GM19452 (cell line): ENCODE results near the gene SYT15.
"Not testable (repeated sequence)": the region's sequence is repeated elsewhere in the genome, so short reads cannot be mapped to it uniquely, and the experiment has no call there.

Experiments used
- ATAC-seq: cut with Tn5 transposase; IDR thresholded peaks from one replicate; pipeline ENCODE4 v1.9.1; 2021; ENCODE audit not compliant: unreplicated experiment

The SYT15 gene

GRCh38 chr10:46588221-46588620 lies 9.3 kb downstream of the SYT15 start:
- not testable (repeated sequence) for ATAC-seq

DNA sequence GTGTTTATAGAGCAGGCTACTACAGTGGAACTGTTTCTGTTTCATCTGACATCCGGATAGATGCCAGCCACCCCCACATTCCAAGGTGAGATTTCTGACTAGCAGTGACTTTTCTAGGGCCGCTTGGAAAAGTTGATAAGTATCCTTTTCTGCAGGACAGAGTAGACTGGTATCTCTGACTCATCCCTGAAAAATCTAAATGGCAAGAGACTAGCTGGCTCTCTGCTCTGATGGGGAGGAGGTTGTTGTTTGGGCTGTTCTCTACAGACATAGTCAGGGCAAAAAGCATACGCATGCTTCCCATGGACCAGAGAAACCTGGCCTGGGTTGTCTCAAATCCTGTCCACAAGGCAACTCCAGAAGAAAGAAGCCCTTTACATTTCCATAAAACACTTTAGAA lies 10.7 kb downstream of the SYT15 start:
- not testable (repeated sequence) for ATAC-seq

GRCh38 chr10:46591053-46591452 lies 12.1 kb downstream of the SYT15 start:
- not testable (repeated sequence) for ATAC-seq

DNA sequence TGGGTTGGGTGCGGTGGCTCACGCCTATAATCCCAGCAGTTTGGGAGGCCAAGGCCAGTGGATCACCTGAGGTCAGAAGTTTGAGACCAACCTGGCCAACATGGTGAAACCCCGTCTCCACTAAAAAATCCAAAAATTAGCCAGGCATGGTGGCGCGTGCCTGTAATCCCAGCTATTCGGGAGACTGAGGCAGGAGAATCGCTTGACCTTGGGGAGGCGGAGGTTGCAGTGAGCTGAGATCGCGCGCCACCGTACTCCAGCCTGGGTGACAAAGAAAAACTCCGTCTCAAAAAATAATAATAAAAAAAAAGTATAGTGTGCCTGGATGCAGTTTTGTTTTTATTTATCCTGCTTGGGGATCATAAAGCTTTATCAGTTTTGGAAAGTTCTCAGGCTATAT lies 14.4 kb downstream of the SYT15 start:
- ATAC-seq: not testable (repeated sequence)

DNA sequence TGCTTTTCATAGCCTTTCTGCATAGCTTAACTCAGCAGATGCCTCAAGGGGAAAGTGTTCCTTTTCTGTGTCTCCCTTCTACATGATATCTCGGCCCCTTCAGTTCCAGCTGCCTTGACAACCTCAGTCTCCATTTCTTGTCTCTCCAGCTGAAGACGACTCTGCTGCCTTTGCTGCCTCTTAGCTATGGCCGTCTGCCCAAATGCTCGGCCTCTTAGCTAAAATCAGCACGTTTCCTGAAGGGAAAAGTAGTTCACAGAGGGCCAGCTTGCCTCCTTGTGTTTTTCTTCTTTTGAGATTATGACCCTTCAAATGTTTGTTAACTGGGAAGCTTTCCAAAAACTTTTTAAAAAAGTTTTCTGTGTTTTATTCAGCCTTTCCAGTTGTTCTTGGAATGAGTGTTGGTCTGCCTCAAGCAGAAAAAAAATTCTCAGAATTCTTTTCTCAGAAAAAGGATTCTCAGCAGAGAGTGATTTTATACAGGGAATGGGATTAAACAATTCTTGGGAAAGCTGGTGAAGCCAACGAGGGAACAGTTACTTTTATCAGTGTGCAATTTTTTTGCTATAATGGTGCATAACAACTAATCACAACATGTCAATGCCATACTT lies 15.6 kb downstream of the SYT15 start:
- not testable (repeated sequence) for ATAC-seq

GRCh38 chr10:46596570-46596969 lies 17.6 kb downstream of the SYT15 start:
- ATAC-seq: not testable (repeated sequence)

DNA sequence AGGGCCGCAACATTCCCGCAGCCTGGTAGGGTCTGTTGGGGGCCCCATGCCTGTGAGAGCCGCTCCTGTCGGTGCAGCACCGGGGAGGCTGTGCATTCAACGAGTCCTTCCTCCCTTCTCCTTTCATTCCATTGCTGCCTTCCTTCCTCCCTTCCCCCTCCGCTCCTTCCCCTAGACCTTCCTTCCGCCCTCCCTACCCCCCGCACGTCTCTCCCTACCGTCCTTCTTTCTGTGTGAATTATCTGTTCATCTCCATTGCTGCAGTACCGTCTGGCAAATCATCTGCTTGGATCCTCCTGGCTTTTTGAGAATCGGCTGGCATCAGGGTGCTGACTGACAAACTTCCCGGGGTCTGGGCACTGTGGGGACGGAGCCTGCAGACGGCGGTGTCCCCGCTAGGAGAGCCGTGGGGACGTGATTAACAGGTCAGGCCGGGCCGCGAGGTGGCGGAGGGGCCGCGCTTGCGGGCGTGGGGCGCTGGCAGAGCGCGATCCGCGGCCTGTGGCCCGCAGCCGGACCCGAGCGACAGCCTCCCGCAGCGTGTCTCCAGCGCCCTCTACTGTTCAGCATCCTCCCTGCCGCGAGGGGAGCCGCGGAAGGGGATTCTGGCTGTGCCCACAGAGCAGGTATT lies 18.8 kb downstream of the SYT15 start:
- ATAC-seq: peak; percentile 86

DNA sequence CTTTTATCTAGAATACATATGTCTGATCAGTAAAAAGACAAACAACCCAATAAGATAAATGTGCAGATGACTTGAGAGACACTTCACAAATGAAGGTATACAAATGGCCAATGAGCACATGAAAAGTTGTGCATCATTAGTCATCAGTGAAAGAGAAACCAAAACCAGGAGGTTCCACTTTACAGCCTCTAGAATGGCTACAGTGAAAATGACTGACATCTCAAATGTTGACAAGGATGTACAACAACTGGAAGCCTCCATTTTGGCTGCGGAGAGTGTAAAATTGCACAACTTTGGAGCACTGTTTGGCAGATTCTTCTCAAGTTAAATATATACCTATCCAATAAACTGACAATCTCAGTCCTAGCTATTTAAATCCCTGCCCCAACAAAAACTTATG lies 21.6 kb downstream of the SYT15 start:
- not testable (repeated sequence) for ATAC-seq

DNA sequence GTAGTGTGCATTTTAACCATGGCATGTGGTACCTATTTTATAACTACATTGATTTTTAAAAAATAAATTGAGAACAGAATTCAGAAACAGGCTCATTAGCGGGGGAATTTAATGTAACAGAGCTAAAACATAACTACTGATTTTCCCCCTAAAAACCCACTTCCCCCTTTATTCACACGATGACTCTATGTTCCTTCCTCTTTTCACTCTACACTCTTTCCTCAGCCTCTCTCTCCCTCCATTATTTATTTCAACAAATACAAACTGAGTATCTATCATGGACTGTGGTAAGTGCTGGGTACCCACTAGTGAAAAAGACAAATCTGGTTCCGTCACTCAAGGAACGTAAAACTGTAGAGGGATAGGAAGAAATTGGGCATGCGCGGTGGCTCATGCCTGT lies 36.6 kb downstream of the SYT15 start:
- ATAC-seq: not testable (repeated sequence)

DNA sequence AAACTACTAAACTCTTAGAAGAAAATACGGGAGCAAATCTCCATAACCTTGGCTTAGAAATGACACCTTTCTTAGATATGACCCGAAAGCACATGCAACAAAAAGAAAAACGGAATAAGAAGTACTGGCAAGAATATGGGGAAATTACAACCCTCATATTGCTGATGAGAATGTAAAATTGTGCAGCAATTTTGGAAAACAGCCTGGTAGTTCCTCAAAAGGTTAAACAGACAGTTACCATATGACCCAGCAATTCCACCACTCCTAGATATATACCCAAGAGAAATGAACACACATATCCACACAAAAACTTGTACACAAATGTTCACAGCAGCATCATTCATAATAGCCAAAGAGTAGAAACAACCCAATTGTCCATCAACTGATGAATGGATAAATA lies 37.3 kb downstream of the SYT15 start:
- not testable (repeated sequence) for ATAC-seq

DNA sequence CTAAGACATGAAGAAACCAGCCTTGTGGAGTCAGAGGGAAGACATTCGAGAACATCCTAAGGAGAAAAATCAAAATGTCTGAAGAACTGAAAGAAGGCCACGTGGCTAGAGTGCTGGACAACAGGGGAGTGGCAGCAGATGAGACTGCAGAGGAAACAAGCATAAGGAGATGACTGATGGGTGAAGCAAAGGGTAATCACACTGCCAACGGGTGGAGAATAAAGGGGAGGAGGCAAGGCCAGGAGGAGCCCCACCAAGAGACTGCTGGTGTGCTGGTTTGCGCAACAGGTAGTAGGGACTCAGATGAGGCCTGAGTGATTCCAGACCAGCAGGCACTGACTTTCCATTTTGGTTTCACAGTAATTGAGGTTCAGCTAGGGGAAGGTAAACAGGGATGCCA lies 38.2 kb downstream of the SYT15 start:
- not testable (repeated sequence) for ATAC-seq

DNA sequence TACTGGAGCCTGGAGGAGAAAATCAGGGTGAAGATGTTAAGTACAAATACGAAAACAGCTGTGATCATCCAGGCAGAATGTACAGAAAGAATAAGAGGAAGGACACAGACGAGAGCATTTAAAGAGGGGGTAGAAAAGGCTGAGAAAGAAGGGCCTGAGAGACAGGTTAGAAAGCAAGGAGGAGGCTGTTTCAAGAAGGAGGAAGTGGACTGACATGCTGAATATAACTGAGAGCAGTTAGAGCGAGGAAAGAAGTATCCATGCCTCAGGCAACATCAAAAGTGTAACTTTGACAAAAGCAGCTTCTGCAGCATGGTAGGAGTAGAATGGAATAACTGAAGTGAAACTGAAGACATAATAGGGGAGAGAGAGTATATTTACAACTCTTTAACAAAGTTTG lies 39.0 kb downstream of the SYT15 start:
- not testable (repeated sequence) for ATAC-seq

- not testable (repeated sequence) for ATAC-seq
These were observed 45.1 kb downstream of the SYT15 start for GRCh38 chr10:46623899-46624654.

- ATAC-seq: not testable (repeated sequence)
These were observed 50.9 kb downstream of the SYT15 start for GRCh38 chr10:46629805-46630204.

GRCh38 chr10:46630816-46631215 lies 51.9 kb downstream of the SYT15 start:
- ATAC-seq: not testable (repeated sequence)

DNA sequence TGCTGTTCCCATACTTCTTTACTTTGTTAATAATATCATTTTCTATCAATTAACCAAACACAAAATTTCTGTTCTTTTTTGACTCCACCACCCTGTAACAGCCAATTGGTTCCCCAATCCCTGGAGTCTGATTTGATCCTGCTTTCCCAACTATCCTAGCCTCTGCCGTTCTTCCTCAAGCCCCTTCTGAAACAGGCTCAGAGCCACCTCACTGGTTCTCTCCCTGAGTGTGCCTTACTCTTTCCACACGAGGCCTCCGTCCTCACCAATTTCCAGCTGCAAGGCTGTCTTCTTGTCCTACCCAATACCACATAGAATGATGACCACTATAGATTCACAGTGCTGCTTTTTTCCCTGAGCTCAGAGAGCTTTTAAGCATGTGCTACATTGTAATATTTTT lies 52.8 kb downstream of the SYT15 start:
- not testable (repeated sequence) for ATAC-seq

DNA sequence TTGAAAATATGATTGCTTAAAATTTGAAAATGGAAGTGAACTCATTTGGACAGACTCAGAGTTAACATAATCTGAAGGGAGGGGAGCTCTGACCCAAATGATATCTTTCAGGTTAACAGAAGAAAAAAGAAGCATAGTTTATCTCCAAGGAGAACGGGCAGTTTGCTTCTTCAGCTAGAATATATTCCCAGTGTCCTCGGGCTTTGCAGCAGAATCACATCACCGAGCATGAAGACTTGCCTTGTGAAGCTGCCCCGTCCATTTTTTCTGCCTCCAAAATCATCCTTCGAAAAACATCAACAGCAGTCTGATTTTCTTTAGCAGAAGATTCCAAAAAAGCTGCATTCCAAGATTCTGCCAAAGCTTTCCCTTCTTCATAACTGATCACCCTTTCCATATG lies 55.8 kb downstream of the SYT15 start:
- ATAC-seq: not testable (repeated sequence)

GRCh38 chr10:46635364-46635959 lies 56.5 kb downstream of the SYT15 start:
- peak; percentile 82 for ATAC-seq

DNA sequence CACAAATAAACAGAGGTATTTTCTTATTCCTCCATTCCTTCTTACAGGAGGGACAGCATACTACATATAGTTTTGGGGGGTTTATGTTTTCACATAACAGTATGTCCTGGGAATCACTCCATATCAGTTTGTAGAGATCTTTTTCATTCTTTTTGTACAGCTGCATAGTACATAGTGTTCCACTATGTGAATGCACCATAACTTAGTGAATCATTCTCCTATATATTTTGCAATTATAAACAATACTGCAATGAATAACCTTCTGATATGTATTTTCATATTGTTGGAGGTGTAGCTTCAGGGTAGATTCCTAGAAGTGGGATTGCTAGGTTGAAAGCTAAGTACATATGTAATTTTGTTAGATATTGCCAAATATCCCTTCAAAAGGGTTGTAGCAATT lies 61.1 kb downstream of the SYT15 start:
- ATAC-seq: not testable (repeated sequence)
